NCI-H510A (cell line): Measurements from ENCODE around the gene EIF4G3.
"Not testable (repeated sequence)": the region's sequence is repeated elsewhere in the genome, so short reads cannot be mapped to it uniquely, and the experiment has no call there.

Experiments
- DNase-seq: peaks from one replicate; lab custom pipeline; 2025; lab: John Stamatoyannopoulos, UW

Gene EIF4G3

GRCh38 chr1:21065851-21066250 is 110.8 kb downstream of the EIF4G3 start:
- no peak for DNase-seq

- peak; percentile 16 for DNase-seq
These were observed 112.6 kb downstream of the EIF4G3 start for GRCh38 chr1:21064057-21064456.

DNA sequence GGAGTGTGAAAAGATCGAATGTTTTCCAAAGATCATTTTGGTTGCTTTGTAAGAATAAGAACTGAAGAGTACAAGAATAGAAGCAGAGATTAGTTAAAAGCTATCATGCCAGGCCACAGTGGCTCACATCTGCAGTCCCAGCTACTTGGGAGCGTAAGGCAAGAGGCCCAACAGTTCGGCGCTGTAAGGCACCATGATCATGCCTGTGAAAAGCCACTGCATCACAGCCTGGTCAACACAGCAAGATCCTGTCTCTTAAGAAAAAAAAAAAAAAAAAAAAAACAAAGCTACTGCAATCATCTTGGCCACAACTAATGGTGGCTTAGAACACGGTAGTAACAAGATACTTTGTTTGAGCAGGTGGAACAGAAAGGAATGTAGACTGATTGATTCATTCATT is 116.2 kb downstream of the EIF4G3 start:
- no peak for DNase-seq

GRCh38 chr1:21059021-21059420 is 117.7 kb downstream of the EIF4G3 start:
- no peak for DNase-seq

GRCh38 chr1:21058035-21058793 is 118.5 kb downstream of the EIF4G3 start:
- DNase-seq = no peak

DNA sequence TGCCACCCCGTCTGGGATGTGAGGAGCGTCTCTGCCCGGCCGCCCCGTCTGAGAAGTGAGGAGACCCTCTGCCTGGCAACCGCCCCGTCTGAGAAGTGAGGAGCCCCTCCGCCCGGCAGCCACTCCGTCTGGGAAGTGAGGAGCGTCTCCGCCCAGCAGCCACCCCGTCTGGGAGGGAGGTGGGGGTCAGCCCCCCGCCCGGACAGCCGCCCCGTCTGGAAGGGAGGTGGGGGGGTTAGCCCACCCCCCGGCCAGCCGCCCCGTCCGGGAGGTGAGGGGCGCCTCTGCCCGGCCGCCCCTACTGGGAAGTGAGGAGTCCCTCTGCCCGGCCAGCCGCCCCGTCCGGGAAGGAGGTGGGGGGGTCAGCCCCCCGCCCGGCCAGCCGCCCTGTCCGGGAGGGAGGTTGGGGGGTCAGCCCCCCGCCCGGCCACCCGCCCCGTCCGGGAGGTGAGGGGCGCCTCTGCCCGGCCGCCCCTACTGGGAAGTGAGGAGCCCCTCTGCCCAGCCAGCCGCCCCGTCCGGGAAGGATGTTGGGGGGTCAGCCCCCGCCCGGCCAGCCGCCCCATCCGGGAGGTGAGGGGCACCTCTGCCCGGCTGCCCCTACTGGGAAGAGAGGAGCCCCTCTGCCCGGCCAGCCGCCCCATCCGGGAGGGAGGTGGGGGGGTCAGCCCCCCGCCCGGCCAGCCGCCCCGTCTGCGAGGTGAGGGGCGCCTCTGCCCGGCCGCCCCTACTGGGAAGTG is 123.3 kb downstream of the EIF4G3 start:
- DNase-seq = not testable (repeated sequence)

DNA sequence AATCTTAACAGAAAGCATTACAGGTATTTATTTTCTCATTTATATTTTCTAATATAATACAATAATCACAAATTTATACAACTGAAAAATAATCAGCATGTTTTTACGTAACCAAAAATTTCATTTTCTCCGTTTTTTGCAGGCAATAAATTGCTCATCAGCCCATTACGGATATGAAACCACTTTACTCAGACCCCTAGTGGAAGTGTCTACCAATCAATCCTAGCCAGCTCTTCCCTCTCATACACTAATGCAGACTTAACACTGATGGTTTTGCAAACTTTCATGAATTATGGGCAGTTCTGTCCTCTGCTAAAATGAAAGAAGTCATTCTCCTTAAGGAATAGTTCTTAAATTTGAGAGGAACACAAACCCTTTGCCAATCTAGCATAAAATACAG is 124.7 kb downstream of the EIF4G3 start:
- DNase-seq = no peak

GRCh38 chr1:21051177-21051825 is 125.4 kb downstream of the EIF4G3 start:
- DNase-seq = no peak

GRCh38 chr1:21050031-21050430 is 126.7 kb downstream of the EIF4G3 start:
- DNase-seq = no peak

- DNase-seq = no peak
These were observed 128.2 kb downstream of the EIF4G3 start for GRCh38 chr1:21048462-21048861.

DNA sequence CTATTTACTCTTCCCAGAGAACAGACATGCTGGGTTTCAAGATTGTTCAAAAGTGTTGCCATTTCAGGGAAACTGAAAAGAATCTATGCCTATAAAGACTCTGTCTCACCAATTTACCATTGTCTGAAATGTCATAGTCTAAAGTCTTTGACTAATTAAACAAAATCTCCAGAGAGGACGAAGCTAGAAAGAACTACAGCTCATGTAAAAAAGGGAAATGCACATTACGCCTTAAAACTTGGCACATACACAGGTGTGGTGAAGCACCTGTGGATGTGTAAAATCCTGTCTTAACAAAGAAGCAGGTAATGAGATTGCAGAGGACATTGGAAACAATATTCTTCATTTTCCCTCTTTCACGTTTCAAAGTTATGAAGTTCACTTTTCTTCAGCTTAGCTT is 130.6 kb downstream of the EIF4G3 start:
- no peak for DNase-seq

DNA sequence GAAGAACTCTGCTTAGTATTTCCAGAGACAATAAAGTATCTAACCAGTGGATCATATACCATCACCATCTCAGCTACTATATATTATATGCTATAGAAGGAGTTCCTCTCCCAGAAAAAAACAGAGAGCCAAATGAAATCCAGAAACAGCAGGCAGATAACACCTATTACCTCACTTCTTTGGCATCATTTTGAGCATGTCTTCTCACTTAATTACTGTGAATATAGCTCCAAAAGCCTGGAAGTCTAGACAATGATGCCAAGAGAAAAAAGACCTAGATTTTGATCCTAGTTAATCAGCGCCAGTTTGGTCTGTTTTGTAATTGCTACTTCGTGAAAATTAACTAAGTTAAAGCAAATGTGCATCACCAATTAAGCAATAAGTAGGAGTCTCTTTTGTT is 131.3 kb downstream of the EIF4G3 start:
- DNase-seq = no peak

DNA sequence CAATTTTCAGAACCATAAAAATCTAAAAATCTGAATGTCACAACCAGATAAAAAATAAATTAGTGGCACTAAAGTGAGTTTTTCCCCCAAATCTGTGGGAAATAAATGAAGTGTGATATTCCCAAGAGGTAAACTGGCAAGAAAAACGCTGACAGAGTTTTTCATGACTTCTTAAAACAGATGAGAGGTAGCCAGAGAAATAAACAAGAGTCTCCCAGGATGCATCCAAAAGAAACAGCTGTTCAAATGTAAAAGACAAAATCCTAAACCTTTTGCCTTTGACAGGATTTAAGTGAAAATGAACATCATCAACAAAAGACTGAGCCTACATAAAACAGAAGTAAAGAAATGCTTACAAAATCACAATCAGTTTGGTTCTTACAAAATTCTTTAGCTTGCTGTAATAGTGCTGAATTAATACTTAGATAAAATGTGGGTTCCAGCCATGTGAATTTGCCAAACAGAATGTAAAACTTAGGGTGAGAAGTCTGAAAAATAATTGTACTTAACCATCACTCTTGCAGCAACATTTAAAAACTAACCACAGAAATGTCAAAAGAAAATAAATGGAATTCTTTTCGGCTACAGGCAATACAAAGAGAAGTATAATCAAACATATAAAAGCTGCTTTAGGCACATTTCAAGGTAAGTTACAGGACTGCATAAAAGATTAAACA is 133.6 kb downstream of the EIF4G3 start:
- DNase-seq = no peak

DNA sequence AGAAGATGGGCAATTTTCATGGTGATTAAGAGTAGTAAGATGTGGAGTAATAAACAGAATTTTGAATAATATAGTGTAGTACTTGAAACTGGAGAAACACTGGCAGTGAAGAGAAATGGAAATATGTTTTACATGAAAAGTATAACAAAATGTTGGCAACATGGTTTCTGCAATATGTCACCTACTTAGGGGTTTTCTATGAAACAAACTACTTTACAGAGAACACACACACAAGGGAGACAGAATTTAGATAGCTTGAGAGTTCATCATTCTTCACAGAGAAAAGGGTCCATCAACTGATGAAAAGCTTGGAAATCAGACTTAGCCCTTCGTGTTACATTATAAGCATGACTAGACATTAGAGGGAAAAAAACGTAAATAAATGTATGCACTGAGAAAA is 135.2 kb downstream of the EIF4G3 start:
- DNase-seq = no peak

DNA sequence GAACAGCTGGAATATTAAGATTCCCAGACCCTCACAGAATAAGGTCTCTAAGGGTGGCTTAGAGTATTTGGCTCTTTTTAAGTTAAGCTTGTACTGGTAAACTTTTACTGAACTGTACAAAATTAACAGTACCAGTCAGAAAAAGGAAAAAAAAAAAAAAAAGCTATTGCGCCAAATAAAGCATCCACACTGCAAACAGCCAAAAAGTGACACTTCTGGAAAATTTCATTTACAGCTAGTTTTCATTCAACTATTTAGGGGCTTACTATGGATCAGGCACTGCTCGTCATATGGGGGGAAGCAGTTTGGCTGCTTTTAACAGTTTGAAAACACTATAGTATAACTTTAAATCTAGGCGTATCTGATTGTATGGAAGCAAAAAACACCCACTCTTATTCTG is 139.6 kb downstream of the EIF4G3 start:
- no peak for DNase-seq

DNA sequence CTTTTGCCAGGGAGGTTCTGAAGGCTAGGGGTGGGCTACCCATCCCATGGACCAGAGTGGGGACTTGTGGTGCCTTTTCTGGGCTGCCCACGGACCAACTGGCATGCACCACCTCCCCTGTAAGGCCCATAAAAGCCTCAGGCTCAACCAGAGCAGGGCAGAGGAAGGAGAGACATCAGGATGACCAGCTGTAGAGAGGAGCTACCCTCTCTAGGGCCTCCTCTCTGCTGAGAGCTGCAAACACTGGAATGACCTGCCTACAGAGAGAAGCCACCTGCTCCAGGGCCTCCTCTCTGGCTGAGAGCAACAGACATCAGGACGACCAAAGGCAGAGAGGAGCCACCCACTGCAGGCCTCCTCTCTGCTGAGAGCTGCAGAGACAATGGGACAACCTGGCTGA is 140.9 kb downstream of the EIF4G3 start:
- DNase-seq = no peak

- DNase-seq = no peak
These were observed 141.7 kb downstream of the EIF4G3 start for GRCh38 chr1:21034725-21035628.

GRCh38 chr1:21032741-21033140 is 144.0 kb downstream of the EIF4G3 start:
- DNase-seq = no peak

GRCh38 chr1:21030181-21030580 is 146.5 kb downstream of the EIF4G3 start:
- DNase-seq = no peak

GRCh38 chr1:21028520-21029145 is 148.1 kb downstream of the EIF4G3 start:
- DNase-seq = no peak

GRCh38 chr1:21027805-21028204 is 148.9 kb downstream of the EIF4G3 start:
- DNase-seq = no peak
